NCI-H2029 treated with DMSO at 0.1 percent for 48 hours (cell line): ENCODE results near the gene PIGK.
"Not testable (repeated sequence)": the region's sequence is repeated elsewhere in the genome, so short reads cannot be mapped to it uniquely, and the experiment has no call there.

ENCODE experiments used
- DNase-seq: peaks from one replicate; lab custom pipeline; 2025; lab: John Stamatoyannopoulos, UW

PIGK gene

DNA sequence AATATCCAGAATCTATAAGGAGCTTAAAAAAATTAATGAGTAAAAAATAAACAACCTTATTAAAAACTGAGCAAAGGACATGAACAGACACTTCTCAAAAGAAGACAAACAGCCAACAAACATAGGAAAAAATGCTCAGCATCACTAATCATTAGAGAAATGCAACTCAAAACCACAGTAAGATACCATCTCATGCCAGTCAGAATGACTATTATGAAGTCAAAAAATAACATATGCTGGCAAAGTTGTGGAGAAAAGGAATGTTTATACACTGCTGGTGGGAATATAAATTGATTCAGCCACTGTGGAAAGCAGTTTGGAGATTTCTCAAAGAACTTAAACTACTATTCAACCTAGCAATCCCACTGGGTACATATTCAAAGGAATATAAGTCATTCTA, 25.3 kb downstream of the PIGK start:
- no peak for DNase-seq

DNA sequence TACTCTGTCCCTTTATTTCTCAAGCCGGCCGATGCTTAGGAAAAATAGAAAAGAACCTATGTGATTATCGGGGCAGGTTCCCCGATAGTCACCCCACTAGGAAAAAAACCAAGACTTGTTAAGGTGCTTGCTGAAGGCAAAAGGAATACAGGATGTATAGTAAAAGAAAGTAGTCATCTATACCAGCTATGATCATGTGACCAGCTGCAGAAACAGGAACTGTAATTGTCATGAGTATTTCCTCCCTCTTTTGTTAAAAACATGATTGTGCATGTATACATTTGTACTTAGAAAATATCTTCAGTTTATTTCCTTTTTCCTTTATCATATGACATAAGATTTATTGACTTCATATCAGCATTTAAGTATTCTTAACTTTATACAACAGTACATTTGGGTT, 30.5 kb downstream of the PIGK start:
- no peak for DNase-seq

DNA sequence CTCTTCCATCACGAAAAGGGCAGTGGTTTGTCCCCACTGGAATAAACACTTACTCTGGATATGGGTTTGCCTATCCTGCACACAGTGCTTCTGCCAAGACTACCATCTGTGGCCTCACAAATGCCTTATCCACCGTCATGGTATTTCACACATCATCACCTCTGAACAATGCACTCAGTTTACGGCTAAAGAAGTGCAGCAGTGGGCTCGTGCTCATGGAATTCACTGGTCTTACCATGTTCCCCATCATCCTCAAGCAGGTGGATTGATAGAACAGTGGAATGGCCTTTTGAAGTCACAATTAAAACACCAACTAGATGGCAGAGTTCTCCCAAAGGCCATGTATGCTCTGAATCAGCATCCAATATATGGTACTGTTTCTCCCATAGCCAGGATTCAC, 32.3 kb downstream of the PIGK start:
- not testable (repeated sequence) for DNase-seq

DNA sequence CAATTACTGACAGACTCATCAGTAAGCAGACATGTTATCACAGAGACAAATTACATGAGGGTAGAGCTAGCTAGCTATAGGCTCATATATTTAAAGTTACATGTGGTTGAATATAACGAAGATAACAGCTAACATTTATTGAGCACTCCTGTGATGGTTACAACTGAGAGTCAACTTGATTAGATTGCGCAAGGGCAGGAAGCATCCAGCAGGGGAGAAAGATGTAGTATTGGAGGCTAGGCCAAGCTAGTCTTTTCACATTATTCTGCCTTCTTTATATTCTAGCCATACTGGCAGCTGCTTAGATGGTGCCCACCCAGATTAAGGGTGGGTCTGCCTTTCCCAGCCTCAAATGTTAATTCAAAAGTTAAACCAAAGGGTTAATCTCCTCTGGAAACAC, 37.1 kb downstream of the PIGK start:
- DNase-seq, result no peak

DNA sequence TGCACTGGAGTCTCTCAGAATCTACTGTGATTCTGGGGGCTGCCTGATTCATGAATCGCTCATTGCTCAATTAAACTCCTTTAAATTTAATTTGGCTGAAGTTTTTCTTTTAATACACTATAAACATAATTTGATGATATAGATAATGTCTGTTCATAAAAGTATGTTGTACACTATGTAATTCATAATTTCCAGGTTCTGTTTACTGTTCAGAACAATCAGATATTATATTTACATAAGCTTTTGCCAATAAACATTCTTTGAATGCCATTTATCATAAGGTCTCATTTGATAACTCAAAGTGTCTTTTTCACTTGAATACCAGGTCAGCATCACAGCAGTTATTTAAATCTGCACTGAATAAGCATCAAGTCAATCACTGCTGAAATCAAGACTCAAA, 39.6 kb downstream of the PIGK start:
- DNase-seq, result no peak

DNA sequence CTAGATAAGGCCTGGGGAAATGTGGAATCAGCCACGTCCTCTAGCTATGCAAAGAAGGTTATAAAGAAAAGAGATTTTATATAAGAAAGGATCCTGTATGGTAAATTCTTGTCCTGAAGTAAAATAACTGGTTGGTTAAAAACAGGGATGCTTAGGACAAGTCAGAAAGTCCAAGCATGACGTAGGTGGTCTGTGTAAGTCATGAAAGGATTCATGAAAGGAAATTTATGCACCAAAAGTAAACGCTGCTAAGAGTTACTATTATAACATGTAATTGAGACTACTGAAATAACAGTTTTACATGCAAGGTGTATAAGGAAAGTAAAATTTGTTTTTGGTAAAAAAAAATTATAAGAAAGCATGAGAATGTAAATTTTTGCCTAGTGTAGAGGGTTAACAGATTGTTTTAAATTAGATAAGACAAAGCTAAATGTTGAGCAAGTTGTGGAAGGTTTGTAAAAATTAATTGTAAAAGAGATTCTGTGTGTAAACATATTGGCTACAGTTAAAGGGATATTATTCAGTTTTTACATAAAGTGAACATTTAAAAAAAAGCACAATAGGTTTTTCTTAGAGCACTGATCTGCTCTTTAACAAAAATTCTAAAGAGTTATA, 43.9 kb downstream of the PIGK start:
- DNase-seq, result no peak

DNA sequence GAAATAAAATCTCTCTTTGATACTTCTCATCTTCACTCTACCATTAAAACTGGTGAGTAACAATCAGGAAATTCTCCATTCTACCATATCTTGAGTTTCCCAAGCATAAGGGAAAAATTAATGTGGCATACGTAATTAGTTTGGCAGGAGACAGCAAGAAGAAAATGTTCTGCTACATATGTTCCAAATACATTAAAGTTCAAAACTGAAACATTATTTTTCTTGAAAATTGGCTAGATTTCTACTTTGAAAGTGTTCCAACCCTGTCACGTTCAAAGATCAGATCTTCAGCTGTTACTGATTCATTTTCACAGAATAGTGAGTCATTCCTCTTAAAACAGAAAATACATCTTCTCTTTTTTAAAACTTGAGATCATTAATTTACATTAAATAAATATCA, 48.5 kb downstream of the PIGK start:
- DNase-seq, result no peak

DNA sequence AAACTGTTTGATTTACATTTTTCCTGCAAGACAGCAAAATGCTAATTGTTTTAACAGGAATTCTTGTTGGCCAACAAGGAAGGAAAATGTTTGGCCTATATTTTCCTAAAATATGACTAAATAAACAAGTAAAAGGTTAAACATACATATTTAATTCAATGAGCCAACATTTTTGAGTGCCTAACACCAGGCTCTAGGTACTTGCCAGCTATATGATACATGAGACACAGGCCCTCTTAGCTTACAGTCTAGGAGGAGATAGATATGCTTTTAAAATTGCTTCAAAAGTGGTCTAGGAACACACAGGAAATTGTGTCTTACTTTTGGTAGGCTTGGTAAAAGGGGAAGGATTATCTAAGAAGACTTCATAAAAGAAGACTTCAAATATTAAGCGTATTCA, 50.9 kb downstream of the PIGK start:
- DNase-seq, result no peak

DNA sequence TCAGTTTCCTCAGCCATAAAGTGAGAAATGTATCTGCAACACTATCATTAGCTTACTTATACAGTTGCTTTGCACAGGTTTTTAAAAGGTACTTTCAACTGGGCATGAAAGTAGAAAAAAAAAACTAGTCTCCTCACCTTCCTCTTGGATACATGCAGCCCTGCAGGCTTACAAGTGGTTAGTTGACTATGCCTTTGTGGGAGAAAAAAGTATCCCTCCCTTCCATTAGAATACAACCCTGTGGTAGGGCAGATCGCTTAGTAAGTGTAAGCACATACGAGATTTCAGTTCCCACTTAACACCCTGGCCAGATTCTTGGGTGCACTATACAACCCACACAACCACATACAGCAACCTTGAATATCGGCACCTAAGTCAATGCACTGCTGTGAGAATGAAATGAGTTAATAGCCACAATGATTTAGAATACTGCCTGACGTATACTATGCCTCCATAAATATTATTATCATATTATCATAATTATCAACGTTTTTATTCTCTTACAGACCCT, 54.7 kb downstream of the PIGK start:
- no peak for DNase-seq

DNA sequence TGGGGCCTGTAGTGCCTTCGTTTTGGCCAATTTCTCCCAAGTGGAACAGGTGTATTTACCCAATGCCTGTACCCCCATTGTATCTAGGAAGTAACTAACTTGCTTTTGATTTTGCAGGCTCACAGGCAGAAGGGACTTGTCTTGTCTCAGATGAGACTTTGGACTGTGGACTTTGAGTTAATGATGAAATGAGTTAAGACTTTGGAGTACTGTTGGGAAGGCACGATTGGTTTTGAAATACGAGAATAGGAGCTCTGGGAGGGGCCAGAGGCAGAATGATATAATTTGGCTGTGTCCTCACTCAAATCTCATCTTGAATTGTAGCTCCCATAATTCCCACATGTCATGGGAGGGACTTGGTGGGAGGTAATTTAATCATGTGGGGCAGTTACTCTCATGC, 59.5 kb downstream of the PIGK start:
- not testable (repeated sequence) for DNase-seq

DNA sequence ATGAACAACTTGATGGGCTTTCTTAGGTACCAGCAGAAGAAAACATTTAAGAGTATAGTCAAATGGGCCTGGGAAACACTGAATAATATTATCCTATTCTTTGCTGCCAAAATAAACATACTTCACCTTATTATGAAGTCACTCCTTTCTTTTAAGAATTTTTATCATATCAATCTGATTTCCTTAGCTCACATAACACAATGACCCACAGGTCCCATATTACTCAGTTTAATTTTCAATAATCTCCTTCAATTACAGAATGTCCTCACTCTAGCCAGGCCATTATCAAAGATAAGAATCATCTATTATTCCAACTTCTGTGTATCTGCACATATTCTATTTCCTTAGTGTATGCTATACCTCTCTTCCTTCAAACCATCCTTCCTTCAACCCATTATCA, 63.0 kb downstream of the PIGK start:
- no peak for DNase-seq

DNA sequence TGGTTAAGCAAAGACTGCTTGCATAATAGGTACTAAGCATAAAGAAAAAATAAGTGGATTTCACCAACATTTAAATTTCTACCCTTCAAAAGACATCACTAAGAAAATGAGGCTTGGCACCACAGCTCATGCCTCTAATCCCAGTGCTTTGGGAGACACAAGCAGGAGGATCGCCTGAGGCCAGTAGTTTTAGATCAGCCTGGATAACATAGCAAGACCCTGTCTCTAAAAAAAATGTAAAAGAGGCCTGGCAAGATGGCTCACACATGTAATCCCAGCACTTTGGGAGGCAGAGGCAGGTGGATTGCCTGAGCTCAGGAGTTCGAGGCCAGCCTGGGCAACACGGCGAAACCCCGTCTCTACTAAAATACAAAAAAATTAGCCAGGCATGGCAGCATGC, 73.0 kb downstream of the PIGK start:
- no peak for DNase-seq

DNA sequence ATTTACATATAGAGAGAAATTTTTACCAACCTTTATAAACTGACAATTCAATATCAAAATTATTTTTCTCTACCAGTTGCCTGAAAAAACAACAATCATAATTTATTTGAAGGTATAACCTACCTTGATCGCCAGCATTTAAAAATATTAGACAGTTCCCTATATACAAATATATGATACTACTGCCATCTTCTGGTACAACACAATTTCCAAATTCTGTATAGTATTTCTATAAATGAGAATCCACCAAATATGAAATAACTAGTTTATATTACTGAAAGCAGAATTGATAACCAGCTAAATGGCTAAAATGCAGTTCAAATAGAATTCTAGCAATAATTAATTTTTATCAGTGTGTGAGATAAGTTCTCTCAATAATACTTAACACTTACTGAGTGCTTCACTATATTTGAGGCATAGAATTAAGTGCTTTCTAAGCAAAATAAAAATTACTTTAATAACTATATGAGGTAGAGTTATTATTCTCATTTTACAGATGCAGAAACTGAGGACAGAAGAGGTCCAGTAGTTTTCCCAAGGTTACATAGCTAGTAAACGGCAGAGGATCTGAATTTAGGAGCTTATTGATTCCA, 75.6 kb downstream of the PIGK start:
- no peak for DNase-seq

DNA sequence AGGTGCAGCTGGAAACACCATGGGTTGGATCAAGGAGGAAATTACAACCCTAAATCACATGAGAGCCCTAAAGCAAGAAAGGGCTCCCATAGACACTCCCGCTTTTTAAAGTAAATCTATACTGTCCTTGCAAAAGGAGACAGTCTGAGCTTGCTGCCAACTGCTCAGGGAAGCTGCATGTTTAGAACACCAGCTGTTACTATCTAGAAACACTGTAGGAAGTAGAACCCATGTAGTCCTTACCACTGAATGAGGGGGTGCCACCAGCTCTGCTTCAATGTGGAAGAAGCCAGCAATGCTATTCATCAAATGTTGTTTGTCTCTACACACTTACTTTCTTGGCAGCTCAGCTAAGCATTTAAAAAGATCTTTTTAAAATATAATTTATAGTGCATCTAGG, 79.8 kb downstream of the PIGK start:
- DNase-seq, result no peak

DNA sequence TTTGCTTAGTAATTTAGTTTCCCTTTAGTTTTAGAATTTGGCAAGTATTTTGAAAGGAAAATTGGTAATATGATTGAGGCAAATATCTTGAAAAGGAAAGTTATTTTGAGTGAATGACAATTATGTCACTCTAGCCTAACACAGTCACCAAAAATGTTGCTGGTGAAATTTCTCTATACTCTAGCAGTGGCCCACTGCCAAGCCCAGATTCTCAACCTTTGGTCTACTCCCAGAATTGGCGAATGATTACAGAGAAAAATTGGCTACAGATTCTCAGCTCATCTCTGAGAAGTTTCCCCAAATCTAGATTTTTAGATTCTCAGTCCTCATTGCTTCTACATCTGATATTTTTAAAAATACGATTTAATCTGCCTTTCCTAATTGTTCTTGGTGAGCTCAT, 84.9 kb downstream of the PIGK start:
- no peak for DNase-seq

DNA sequence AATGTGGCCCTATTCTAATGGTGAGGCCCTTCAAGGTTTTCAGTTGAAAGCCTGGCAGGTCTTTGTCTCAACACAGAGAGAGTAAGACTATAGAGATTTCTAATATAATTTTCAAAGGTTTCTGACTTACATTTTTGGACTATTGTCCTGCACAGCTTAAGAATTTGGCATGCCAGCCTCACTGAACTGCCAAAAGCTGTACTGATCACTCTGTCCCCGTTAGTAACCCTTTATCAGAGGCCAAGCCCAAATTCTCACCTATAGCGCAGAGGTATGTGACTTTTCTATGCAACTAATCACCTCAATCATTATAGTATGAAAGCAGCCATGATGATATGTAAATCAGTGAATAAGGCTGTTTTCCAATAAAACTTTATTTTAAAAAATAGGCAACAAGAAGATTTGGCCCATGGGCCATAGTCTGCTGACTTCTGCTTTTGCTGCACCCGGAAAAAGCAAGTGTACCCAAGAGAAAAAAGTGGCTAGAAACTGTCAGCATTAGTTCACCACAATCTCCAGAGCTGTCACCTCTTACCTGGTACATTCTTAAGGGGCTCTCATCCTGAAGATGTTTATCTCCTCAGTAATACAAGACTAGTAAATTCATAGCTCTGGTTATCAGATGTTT, 85.4 kb downstream of the PIGK start:
- DNase-seq, result no peak

DNA sequence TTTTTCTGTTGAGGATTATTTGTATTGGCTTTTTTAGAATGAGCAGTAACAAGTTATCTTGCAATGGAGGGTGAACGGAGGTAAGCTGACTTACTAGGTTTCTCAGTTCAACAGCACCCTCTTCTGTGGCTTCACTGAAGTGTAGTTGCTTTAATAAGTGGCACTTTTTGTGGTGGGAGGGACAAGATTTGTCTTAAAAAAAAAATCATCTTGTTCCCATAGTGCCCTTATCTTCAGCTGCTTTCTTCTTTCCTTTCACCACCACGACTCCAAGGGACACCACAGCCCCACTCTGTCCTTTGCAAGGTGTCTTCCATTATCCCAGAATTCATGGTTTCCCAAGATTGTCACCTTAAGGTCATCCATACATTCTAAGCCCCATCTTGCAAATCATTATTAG, 92.9 kb downstream of the PIGK start:
- no peak for DNase-seq

DNA sequence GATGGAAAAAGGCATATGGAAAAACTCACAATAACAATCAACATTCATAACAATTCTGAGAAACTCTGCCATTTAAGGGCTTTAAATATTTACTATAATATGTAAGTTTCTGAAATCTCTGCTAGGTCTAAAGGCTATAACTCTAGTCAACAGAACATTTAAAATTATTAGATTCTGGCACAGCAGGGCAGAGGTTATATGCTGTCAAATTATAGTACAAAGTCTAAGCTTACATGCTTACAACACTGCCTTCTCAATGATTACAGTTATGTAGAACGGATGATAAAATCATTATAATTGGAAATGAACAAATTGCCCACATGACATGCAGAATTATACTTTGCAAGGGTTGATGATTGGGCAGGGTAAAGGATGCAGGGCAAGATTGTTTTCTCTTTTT, 97.7 kb downstream of the PIGK start:
- no peak for DNase-seq

DNA sequence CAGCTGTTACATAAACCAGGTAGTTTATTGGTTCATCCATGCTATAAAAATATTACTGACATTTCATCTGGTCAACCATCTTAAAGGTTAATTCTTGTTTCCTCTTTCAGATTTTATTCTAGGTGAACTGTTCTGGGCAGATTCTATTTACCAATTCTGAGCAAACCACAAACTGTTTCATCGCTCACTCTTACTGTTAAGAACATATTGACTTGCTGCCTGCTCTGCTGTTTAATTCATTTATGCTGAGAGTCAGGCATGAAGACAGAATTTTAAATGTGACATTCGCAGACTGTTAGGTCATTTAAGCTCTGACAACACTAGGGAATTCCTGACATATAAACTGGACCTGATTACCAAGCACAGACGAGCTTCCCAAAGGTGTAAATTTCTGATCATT, 98.3 kb downstream of the PIGK start:
- DNase-seq, result no peak

DNA sequence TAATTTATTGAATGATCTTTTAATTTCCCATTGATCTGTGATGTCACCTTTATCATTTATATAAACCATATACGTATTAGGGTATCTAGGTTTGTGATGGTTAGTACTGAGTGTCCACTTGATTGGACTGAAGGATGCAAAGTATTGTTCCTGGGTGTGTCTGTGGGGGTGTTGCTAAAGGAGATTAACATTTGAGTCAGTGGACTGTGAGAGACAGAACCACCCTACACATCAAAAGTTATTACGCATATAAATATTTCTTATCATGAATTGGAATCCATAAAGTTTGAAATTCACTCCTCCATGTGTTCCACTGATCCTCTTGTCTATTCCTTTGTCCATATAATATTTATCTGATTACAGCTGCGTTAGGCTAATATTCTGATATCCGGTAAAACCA, 100.5 kb downstream of the PIGK start:
- DNase-seq, result no peak

DNA sequence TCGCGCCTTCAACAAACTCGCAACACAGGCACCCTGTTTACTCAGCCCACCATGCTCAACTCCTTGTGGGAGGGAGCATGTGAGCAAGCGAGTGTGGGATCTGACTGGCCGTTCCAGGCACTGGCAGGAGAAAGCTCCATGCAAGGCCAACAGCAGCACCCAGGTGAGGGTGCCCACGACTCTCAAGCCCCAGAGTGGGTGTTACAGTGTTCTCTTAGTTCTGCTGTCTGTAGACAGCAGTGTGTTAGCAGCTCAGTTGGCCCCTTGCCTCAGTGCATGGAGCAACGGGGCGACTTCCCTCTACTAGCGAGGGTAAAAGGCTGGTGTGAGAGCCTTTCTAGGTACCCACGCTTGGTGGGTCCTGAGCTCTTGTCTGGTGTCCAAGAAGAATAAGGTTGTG, 114.6 kb downstream of the PIGK start:
- DNase-seq, result no peak

DNA sequence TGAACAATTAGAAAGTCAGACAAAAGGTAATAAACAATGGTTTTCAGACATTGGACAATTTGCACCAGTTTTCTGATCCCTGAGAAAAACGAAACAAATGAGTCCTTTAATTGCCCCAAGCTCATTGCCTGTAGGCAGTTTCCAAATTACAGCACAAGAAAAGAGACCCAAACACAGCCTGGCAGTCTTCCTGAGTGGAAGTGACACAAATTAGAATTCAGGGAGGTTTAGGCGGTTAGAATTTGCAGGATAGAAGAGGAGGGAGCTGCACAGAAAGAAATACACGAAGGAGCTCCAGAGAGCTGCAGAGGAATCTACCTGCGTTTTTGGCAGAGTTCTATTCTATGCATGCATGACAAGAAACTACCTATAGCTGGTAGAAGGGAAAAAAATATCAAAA, 115.7 kb downstream of the PIGK start:
- DNase-seq, result no peak

DNA sequence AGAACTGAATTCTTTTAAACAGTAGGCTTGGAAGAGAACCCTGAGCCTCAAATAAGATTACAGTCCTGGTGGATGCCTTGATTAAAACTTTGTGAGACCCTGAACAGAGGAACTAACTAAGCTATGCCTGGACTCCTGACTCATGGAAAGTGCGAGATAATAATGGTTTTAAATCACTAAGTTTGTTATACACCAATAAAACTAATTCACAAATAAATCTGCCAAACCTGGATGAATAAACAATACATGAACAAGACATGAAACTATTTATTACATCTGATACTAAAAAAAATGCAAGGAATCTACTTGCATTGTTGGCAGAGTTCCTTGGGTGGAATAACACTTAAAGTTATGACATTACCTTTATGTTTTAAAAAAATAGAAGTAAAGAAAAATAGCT, 118.4 kb downstream of the PIGK start:
- no peak for DNase-seq
